PFSK-1 (cell line): ENCODE results near the gene NFIB.

ENCODE experiments used
- POLR2AphosphoS5 ChIP-seq: IDR thresholded peaks from 2 replicates; pipeline ENCODE4 v1.6.1; 2012; ENCODE audit warnings: low read depth, mild to moderate bottlenecking, control low read depth, low read length, moderate library complexity
- TAF1 ChIP-seq: IDR thresholded peaks from 2 replicates; pipeline ENCODE4 v1.6.1; 2012; ENCODE audit warnings: low read length, control low read depth, borderline replicate concordance; ENCODE audit not compliant: insufficient read depth

GRCh38 chr9:14306188-14306587, 7.8 kb downstream of the NFIB start:
- no peak for TF ChIP-seq POLR2AphosphoS5
- no peak for TF ChIP-seq TAF1
